ENCODE data around the gene KCND2.
"Not testable (repeated sequence)": the region's sequence is repeated elsewhere in the genome, so short reads cannot be mapped to it uniquely, and the experiment has no call there.

The KCND2 gene

GRCh38 chr7:120502825-120503224 is 229.8 kb downstream of the KCND2 start:
- DNase-seq, result no peak

- DNase-seq, result no peak
Observed at GRCh38 chr7:120504386-120504785, 231.4 kb downstream of the KCND2 start.

- no peak for DNase-seq
Observed at GRCh38 chr7:120505770-120506169, 232.8 kb downstream of the KCND2 start.

GRCh38 chr7:120512701-120513100 is 239.7 kb downstream of the KCND2 start:
- DNase-seq, result no peak

GRCh38 chr7:120519224-120519623 is 246.2 kb downstream of the KCND2 start:
- DNase-seq, result no peak

GRCh38 chr7:120521761-120522737 is 249.1 kb downstream of the KCND2 start:
- DNase-seq, result no peak

- no peak for DNase-seq
Observed at GRCh38 chr7:120523985-120524384, 251.0 kb downstream of the KCND2 start.

GRCh38 chr7:120526902-120527509 is 254.0 kb downstream of the KCND2 start:
- no peak for DNase-seq

- DNase-seq, result no peak
Observed at GRCh38 chr7:120529736-120530135, 256.8 kb downstream of the KCND2 start.

- no peak for DNase-seq
Observed at GRCh38 chr7:120538335-120538734, 265.4 kb downstream of the KCND2 start.

- no peak for DNase-seq
Observed at GRCh38 chr7:120539321-120539720, 266.3 kb downstream of the KCND2 start.

GRCh38 chr7:120547605-120548004 is 274.6 kb downstream of the KCND2 start:
- DNase-seq, result no peak

GRCh38 chr7:120550494-120551048 is 277.6 kb downstream of the KCND2 start:
- DNase-seq, result peak; percentile 2

GRCh38 chr7:120553491-120553890 is 280.5 kb downstream of the KCND2 start:
- no peak for DNase-seq

- peak; percentile 6 for DNase-seq
Observed at GRCh38 chr7:120554960-120555571, 282.1 kb downstream of the KCND2 start.

- DNase-seq, result no peak
Observed at GRCh38 chr7:120564145-120564544, 291.2 kb downstream of the KCND2 start.

GRCh38 chr7:120567204-120567603 is 294.2 kb downstream of the KCND2 start:
- DNase-seq, result no peak

GRCh38 chr7:120578657-120579056 is 305.7 kb downstream of the KCND2 start:
- not testable (repeated sequence) for DNase-seq

GRCh38 chr7:120582916-120583315 is 309.9 kb downstream of the KCND2 start:
- DNase-seq, result no peak

- no peak for DNase-seq
Observed at GRCh38 chr7:120583899-120584586, 311.1 kb downstream of the KCND2 start.

- no peak for DNase-seq
Observed at GRCh38 chr7:120586571-120586970, 313.6 kb downstream of the KCND2 start.

GRCh38 chr7:120587243-120587642 is 314.3 kb downstream of the KCND2 start:
- no peak for DNase-seq

GRCh38 chr7:120588416-120588815 is 315.4 kb downstream of the KCND2 start:
- DNase-seq, result no peak

Measured in NCI-H2171 (cell line).